ENCODE data around the gene RNF7. TPM values are rescaled to one million over a fixed set of nuclear protein-coding genes. Genes with fewer than 3 reads are reported as not detected.

The RNF7 gene
- total and polyA plus RNA-seq, 2 of the 4 experiments (the other 2 are of a cell fraction) = 98.7 to 149 TPM

DNA sequence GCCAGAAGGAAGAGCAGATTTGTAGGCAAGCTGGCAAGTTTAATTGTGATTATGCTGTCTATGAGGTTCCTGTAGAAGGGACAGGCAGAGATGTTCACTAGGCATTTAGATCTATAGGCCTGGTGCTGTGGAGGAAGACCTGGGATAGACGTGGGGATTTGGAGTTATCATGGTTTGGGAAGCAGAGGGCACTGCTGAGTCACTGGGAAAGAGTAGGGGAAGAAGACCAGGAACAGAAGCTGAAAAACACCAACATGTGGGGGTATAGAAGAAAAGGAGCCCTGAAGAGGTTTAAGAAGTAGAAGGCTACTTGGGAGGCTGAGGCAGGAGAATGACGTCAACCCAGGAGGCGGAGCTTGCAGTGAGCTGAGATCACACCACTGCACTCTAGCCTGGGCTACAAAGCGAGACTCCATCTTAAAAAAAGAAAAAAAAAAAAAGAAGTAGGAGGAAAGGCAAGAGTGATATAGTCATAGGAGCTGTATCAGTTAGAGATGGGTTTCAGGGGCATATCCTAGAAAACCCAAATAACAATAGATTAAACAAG lies 44.4 kb downstream of the RNF7 start:
- Histone ChIP-seq H4K20me1 (ENCODE audit: insufficient read depth, low read length) (no peaks in the 10 kb centered on the region), H3K4ac (ENCODE audit: low read depth, low read length) (no peak overlapping the region), H2AK9ac (replicated peaks; ENCODE audit: low read depth, low read length, poor library complexity) (no peak overlapping the region), H2BK20ac (ENCODE audit: low read depth, low read length) (no peak overlapping the region), H2BK15ac (ENCODE audit: low read depth, low read length) (no peak overlapping the region), H3K18ac (ENCODE audit: low read depth, low read length) (no peak overlapping the region), H3K23ac (ENCODE audit: low read depth, low read length) (no peak overlapping the region), H4K5ac (ENCODE audit: low read depth, low read length) (no peak overlapping the region), H4K91ac (ENCODE audit: insufficient read depth, low read depth, low read length) (no peak overlapping the region), H3K9ac (ENCODE audit: low read depth, low read length) (no peak overlapping the region), H3K79me1 (ENCODE audit: low read depth in 1 of 2, low read length in 2 of 2) (no peaks in the 10 kb centered on the region), H3K4me2 (ENCODE audit: low read depth, low read length) (no peak overlapping the region), H3K56ac (ENCODE audit: extremely low read depth, insufficient read depth, low read length) (no peak overlapping the region), H2BK120ac (ENCODE audit: low read depth, low read length) (no peak overlapping the region), H3K9me3 (ENCODE audit: control insufficient read depth, insufficient read depth, low read length) (no peaks in the 10 kb centered on the region), H3K14ac (replicated peaks; ENCODE audit: low read depth, low read length) (no peak overlapping the region), H4K8ac (ENCODE audit: low read depth in 2 of 2, low read length in 2 of 2) (no peak overlapping the region), H3K4me3 (ENCODE audit: insufficient read depth, low read depth, low read length) (no peak overlapping the region), H3K27ac (ENCODE audit: insufficient read depth, low read length) (no peak overlapping the region), H2BK5ac (ENCODE audit: low read depth, low read length, poor library complexity, severe bottlenecking) (no peak overlapping the region), H2AK5ac (ENCODE audit: low read depth, low read length) (no peak overlapping the region), H3K9me1 (ENCODE audit: insufficient read depth, low read length) (no peaks in the 10 kb centered on the region), H3K36me3 (ENCODE audit: control insufficient read depth, insufficient read depth, low read length) (no peaks in the 10 kb centered on the region), H2AFZ (replicated peaks; ENCODE audit: low read length, poor library complexity) (no peak overlapping the region), H3K4me1 (ENCODE audit: control insufficient read depth, insufficient read depth, low read length) (no peaks in the 10 kb centered on the region), H3K27me3 (ENCODE audit: control insufficient read depth, insufficient read depth, low read length) (peaks cover 8% of the 10 kb centered on the region)
- in situ Hi-C loops (cut with MboI; ENCODE audit: low sequenced_read_pairs) = no loop called here
- intact Hi-C loops (cut with micrococcal nuclease) = no loop called here
- ChIA-PET CTCF (interaction anchor here (0.9 to 1.1 kb wide), 2 partner anchors 12 to 13 kb away, joined by 3 to 5 read pairs; no protein-coding TSS in a partner anchor), POLR2A (ENCODE audit: unreplicated experiment) (no interaction called here)
- TF ChIP-seq CHD1 (IDR thresholded peaks at IDR 0.05; ENCODE audit: low read depth, low read length) = no peak
- TF ChIP-seq, protein P1, sequence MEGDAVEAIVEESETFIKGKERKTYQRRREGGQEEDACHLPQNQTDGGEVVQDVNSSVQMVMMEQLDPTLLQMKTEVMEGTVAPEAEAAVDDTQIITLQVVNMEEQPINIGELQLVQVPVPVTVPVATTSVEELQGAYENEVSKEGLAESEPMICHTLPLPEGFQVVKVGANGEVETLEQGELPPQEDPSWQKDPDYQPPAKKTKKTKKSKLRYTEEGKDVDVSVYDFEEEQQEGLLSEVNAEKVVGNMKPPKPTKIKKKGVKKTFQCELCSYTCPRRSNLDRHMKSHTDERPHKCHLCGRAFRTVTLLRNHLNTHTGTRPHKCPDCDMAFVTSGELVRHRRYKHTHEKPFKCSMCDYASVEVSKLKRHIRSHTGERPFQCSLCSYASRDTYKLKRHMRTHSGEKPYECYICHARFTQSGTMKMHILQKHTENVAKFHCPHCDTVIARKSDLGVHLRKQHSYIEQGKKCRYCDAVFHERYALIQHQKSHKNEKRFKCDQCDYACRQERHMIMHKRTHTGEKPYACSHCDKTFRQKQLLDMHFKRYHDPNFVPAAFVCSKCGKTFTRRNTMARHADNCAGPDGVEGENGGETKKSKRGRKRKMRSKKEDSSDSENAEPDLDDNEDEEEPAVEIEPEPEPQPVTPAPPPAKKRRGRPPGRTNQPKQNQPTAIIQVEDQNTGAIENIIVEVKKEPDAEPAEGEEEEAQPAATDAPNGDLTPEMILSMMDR (conservative IDR thresholded peaks at IDR 0.05; ENCODE audit: low read depth, low read length) = no peak
- TF ChIP-seq POLR2A (IDR thresholded peaks at IDR 0.05; ENCODE audit: low read depth, low read length) = no peak
- DNase-seq (no peak), ATAC-seq (ENCODE audit: low read depth) (no peak)
- dilution Hi-C loops (cut with HindIII; ENCODE audit: low sequenced_read_pairs, unreplicated experiment) = no loop called here
- no TSS peak for BruUV-seq (replicated peaks)
- WGBS, 2 experiments (ENCODE audit: extremely low coverage in 2 of 2, insufficient read length in 1 of 2) = no CpG with 5 or more reads among the region's 4 CpGs

All from IMR-90 (cell line).